GM18517 (cell line): ENCODE data around the gene GRM6.

Experiments used
- ATAC-seq: cut with Tn5 transposase; IDR thresholded peaks from one replicate; pipeline ENCODE4 v1.9.1; 2021; ENCODE audit warnings: mild to moderate bottlenecking, moderate library complexity; ENCODE audit not compliant: unreplicated experiment

Gene GRM6

GRCh38 chr5:178994580-178995340 is at the start of gene GRM6:
Gene GRM6, minus strand, starts transcription at chr5:178995320. Its CDS starts 376 bp downstream, at chr5:178994944.
- ATAC-seq = no peak

- no peak for ATAC-seq
Observed at GRCh38 chr5:179044765-179045164, 49.6 kb upstream of the GRM6 start.

GRCh38 chr5:179033004-179033580 is 38.0 kb upstream of the GRM6 start:
- ATAC-seq = no peak

DNA sequence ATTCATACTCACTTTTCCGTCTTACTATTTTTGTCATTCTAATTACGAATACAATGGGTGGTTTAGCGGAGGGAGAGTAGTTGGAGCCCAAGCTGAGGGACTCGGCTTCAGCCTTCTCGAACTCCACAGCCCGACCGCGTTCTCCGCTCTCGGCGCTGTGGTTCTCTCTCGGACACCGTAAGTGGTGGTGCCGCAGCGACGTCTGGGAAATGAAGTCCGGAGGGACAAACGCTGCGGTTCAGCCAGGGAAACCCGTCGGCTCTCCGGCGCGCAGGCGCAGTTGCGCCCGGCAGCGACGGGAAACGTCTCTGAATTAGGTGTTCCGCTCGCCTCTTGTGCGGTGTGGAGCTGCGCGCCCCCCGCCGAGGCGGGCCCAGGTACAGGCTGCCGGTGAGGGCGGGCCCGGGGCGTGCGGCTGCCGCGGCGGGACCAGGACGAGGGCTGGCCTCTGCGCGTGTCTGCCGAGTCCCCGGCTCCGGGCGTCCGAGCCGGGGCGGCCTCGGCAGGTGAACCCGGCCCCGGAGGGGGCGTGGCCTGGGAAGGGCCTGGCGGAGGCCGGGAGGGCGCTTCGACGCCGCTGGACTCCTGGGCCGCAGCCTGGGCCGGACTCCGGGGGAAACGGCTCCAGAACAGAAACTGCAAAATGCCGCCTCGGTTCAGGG is 28.5 kb upstream of the GRM6 start, which contains the start of gene ZNF879:
Gene ZNF879 (plus strand): TSS at position 277 of the 662 bp plus-strand sequence. CDS start 1,201 bp downstream, outside the sequence.
- peak; percentile 88 for ATAC-seq

- no peak for ATAC-seq
Observed at GRCh38 chr5:179008667-179009066, 13.5 kb upstream of the GRM6 start.

GRCh38 chr5:179006564-179006963 is 11.4 kb upstream of the GRM6 start:
- ATAC-seq = no peak

DNA sequence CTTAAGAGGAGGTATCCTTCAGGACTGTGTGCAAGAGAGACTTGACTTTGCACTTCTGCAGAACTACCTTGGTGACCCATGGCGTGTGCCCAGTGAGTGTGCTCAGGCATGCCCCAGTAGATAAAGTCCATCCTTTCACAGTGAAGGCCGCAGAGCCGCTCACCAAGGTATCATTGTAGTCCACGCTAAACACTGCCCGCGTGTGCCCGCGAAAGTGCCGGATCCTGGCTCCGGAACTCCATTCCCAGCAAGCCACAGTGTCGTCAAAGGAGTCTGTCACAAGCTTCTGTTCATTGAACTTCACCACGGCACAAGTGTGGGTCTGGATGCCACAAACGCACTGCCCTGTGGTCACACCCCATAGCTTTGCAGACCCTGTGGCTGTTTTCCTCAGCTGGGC is 3.3 kb upstream of the GRM6 start:
- ATAC-seq = no peak

- ATAC-seq = no peak
Observed at GRCh38 chr5:178997191-178997590, 2.1 kb upstream of the GRM6 start.

- no peak for ATAC-seq
Observed at GRCh38 chr5:178996156-178996555, 1.0 kb upstream of the GRM6 start.

- no peak for ATAC-seq
Observed at GRCh38 chr5:178995341-178995690, 196 bp upstream of the GRM6 start.

DNA sequence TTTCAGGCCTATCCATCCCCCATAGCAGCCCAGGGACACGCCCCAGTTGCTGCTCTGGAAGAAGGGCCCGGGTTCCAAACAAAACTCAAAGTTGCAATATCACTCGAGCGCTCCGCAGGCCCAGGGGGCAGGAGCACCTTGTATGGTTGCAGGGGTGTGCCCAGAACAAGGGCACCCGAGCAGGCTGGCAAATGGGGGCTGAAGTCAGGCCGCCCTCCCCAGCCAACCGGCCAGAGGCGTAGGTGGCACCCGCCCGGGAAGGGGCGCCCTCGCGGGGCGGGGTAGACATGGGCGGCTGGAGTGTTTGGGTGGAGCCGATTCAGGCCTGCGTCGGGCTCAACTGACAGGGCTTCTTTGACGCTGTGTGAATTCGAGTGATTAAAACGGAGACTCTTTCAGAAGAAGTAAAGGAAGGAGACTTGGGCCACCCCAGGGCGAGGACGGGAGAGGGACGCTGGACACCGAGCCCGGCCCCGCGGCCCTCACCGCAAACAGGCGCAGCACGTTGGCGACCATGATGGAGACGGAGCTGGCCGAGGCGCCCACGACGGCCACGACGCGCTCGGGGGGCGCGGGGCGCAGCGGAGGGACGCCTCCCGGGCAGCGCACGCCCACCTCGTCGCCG is 1.1 kb downstream of the GRM6 start:
- no peak for ATAC-seq

GRCh38 chr5:178993236-178993765 is 1.8 kb downstream of the GRM6 start:
- ATAC-seq = no peak

- no peak for ATAC-seq
Observed at GRCh38 chr5:178992291-178992895, 2.7 kb downstream of the GRM6 start.

DNA sequence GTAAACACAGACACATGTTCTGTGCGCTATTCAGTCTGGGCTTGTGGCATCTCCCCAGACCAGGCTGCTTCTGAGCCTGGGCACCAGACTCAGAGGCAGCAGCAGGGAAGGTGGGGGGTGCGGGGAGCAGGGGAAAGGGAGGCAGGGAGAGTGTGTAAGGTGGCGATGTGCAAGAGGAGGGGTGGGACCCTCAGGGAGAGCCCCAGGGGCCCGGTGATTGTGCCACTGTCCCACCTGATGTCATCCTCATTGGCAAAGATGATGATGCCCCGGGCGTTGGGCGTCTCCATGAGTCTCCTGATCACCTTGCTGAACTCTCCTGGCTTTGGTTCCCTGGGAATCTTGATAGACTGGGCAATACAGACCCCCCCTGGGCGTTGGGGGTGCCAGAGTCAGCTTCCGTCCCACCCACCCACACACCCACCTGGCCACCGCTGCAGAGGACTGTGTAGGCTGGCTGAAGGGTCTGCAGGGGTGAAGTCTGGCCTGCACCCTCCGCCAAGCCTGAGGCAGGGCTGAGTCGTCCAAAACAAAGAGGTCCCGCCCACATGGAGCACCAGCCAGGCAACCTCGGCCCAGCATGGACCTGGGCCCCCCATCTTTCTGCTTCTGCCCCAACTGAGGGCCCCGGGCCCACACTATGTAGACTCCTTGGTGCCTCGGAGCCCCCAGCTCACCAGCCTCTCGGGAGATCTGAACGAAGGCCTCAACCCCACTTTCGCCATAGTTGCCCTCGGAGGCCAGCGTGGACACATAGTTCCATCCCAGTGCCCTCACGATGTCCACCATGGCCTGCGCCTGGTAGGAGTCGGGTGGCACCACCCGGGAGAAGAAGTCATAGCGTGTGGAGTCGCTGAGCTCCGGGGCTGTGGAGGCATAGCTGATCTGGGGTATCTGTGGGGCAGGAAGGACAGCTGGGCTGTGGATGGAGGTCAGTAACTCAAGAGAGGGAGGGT is 3.7 kb downstream of the GRM6 start:
- ATAC-seq = no peak

DNA sequence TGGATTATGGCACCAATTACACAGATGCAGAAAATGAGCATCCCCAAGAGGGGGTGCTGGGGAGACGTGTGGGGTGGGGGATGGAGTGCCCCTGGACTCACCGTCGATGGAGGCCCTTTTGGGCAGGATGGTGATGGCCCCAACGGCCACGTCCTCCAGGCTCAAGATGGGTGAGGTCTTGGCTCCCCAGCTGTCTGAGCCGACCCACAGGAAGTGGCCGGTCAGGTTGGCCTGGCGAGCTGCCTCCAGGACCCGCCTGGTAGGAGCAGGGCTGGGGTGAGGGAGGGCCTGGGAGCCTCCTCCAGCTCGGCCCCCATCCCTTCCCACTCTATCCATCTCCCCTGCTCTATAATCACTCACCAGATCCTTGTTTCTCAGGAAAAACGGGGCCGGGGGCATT is 4.6 kb downstream of the GRM6 start:
- no peak for ATAC-seq

DNA sequence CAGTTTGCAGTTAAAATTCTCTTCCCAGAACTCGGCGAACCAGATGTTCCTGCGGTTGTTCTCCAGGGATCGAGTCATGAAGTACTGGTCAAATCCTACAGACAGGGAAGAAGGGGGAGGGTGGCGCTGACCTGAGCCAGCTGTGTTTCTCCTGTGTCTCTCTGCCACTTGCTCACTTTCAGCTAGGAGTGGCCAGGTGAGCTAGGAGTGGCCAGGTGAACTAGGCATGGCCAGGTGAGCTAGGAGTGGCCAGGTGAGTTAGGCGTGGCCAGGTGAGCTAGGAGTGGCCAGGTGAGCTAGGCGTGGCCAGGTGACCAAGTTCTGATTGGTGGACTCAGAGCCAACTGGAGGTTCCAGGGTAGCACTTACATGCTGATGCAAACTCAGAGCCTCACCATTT is 5.8 kb downstream of the GRM6 start:
- ATAC-seq = no peak

DNA sequence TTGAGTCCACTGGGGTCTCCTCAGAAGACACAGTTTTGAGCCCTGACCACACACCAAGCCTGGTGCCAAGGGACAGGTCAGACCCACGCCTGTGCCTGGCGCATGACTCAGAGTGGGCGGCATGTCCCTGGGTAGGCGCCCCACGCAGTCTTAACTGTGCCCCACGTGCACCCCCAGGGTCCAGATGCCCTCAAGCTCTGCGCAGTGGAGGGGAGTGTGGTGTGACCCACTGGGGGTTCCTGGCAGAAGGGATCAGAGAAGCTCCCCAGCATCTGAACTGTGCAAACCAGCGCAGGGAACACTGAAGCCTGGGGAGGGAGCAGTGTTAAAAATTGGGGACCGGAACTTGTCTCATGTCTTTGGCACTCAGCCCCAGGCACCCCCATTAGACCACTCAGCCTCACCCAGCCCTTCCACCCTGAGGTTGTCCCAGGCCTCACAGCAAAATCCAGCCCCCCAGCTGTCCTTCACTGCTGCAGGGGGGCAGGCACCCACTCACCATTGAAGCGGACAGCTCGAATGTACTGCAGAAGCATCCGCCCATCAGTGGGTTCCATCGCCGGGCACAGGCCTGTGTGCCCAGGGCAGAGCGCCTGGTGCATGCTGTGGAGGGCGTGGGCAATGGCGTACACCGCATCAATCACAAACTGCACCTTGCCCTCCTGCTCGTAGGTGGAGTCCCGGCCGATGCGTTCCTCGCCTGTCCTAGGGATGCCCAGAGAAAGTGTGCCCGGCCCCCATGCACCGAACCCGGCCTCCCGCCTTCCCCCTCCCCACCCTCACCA is 6.5 kb downstream of the GRM6 start:
- no peak for ATAC-seq

- no peak for ATAC-seq
Observed at GRCh38 chr5:178986326-178986960, 8.7 kb downstream of the GRM6 start.
